HG03342 (cell line): ENCODE results near the gene DAW1.
"Not testable (repeated sequence)": the region's sequence is repeated elsewhere in the genome, so short reads cannot be mapped to it uniquely, and the experiment has no call there.

Source experiments
- ATAC-seq: cut with Tn5 transposase; IDR thresholded peaks from one replicate; pipeline ENCODE4 v1.9.1; 2021; ENCODE audit warnings: mild to moderate bottlenecking, moderate library complexity; ENCODE audit not compliant: unreplicated experiment

The DAW1 gene

DNA sequence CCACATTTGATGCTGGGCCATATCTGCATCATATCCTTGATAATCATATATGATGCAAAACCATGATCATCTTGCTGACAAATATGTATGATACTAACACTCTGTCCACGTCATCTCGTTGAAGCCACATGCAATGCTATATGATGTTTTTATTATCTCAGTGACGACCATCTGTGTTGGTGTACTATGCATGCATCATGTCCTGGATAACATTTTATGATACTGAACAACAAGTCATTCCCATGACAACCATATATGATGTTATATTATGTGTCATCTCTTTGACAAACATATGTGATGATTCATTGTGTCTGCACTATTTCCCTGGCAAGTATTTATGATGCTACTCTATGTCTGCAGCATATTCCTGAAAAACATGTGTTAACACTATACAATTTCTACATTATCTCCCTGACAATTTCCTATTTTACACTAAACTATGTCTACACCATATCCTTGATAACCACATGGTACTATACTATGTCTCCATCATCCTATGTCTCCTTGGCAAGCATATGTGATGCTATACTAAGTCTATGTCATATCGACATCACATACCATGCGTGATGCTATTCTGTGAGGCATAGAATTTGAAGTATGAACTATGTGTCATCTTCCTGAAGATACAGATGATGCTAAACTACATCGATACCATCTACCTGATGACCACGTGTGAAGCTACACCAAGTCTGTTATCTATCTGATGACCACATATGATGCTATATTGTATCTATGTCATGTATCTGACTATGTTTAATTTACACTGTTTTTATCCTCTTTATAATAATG is 37.0 kb downstream of the DAW1 start:
- ATAC-seq, result no peak

DNA sequence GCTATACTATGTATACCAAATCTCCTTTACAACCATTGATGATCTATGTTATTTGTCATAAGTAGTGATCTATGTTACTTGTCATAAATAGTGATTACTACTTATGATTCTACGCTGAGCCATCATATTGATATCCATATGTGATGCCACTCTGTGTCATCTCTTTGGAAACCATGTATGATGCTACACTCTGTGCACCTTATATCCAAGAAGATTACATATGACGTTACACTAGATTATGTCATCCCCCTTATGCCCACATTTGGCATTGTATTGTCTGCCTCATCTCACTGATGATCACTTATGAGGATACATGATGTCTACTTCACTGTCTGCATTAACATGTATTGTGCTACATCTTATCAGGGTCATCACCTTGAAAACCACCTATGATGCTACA is 42.9 kb downstream of the DAW1 start:
- no peak for ATAC-seq

DNA sequence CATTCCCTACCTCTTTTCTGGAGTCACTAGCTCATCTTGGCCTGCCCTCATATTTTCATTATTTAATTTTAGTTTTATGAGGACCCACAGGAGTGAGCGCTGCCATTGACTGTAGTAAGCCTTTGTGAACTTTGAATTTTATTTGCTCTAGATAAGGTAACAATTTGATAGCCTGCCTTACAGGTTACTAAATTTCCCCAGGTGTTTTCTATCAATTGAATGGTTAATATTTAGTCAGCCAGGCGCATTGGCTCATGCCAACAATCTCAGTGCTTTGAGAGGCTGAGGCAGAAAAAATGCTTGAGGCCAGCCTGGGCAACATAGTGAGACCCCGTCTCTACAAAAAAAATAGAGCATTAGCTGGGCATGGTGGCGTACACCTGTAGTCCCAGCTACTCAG is 50.2 kb downstream of the DAW1 start:
- ATAC-seq, result no peak

DNA sequence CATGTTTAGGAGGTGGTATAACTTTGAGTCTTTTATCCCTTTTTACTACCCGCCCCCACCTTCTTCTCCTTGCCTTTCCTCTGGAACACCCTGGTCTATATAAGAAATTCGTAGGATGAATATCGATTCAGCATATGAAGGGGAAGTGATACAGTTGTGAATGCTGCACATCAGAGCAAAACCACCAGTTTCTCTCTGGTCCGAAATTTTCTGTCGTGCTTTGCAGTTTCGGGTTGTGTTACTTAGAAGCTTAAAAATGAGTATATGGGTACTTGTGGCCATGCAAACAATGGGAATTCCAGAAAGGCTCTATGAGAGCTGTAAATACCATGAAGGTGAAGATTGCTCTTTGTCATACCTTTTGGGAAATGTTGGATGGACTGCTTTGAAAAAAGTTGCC is 60.6 kb downstream of the DAW1 start:
- ATAC-seq, result no peak

DNA sequence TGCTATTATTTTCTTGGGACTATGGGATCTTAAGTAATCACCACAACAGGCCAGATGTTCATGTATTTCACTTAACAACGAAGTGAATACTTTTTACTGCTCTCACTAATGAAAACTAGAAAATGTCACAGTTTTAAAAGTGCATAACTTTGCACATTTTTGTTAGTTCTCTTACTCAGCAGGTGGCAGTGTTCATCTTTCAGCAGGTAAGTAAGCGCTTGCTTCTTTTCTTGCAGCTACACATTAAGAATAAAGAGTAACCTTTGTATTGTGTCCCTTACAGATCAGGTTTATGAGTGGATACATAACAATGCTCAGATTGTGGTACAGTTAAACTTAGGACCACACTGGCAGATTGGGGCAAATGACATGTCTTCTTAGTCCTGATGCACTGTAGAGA is 61.0 kb downstream of the DAW1 start:
- no peak for ATAC-seq

DNA sequence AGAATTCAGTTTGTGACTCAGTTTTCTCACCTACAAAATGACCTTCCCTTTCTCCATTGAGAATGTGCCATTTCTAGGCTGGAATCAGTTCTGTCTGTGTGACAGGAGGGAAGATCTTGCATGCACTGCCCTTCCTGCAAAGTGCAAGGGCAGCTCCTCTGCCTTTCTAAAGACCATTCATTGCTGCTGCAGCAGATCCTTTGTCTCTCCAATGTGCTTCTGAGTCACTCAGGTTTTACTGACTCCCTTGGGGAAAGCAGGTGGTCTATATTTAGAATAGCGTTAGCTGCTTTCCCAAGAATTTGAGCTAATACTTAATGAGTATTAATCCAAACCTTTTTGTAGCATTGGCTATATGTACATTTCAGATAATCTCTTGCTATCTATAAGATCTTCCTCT is 62.5 kb downstream of the DAW1 start:
- ATAC-seq, result no peak

DNA sequence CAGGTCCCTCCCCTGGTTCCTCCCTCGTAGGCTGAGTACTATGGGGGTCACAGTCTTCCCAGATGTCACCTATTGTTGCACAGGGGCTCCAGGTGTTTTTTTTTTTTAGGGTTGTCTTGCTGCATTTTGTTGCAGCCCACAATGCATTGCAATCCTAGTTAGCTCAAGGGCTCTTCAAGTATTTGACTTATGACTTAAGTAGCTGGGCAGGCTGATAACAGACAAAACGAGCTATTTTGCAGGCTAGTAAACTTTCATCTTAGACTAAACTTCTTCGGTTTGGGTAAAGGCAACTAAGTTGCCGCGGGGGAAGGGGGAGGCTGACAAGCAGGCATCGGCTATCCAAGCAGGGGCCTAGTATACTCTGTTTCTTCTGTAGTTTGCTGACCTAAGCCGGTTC is 64.8 kb downstream of the DAW1 start:
- ATAC-seq, result not testable (repeated sequence)

DNA sequence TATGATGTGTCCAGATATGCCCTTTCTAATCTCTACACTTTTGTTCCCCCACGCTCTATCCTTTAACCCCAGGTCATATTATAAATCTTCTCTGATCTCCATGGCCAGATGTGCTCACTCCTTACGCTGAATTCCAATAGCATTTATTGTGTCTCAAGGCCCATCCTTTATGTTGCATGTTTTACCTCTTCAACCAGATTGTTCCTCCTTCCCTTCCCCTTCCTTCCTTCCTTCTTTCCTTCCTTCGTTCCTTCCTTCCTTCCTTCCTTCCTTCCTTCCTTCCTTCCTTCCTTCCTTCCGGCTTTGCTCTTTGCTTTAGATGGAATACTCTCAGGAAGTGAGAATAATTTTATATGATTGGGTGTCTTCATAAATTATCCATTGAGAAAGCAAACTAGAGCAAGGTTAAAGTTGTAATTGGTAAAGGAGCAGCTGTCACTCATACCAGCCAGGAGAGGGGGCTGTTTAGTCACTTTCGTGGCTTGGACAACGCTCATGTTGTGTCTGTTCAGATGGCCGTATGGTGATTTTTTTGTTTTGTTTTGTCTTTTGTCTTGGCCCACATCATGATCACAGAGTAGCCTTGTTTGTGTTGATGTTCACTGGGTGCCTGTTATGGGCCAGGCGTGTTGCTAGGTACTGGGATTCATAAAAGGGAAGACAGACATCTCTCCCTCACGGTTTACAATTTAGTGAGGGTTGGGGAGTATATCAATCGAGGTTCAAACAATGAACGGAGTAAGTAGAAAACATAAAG is 68.0 kb downstream of the DAW1 start:
- ATAC-seq, result peak; percentile 58

DNA sequence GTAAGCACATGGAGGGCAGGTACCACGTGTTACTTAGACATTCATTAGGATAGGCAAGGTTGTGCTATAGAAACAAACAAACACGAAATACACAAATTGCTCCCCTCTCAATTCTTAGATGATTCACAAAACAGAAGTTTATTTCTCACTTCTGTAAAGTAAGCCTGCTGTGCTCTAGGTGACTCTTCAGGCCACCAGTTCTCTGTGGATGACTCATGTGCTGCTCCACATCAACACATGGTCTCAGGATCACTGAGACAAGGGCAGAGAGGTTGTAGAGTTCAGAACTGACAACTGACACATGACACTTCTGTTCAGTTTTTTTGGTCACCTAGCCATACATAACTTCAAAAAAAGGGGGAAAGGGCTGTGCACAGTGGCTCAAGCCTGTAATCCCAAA is 70.6 kb downstream of the DAW1 start:
- ATAC-seq, result peak; percentile 80

DNA sequence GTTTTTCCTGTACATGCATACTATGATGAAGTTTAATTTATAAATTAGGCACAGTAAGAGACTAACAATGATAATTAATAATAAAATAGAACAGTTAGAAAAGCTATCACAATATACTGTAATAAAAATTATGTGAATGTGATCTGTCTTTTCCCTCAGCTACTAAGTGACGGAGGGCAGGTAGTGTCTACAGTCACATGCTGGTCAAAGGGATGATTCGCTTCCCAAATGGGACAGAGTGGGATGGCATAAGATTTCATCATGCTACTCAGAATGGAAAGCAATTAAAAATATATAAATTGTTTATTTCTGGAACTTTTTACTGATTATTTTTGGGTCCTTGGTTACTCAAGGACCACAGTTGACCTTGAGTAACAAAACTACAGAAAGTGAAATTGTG is 71.5 kb downstream of the DAW1 start:
- ATAC-seq, result no peak

DNA sequence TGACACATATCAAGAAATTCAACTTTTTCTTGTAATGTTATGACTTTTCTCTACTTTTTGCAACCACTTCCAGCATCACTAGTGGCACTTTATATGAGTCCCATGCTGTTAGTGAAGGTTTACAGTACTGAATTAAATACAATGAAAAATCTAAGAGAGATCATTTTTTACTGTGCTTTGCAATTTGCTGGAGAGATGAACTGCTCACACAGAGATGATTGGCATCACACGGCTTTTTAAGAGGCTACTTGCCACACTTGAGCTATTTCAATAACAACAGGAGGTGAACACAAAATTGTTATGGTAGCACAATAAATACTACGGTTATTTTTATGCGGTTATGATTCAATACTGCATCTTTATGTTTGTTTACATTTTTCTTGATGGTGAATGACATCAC is 88.9 kb downstream of the DAW1 start:
- ATAC-seq, result no peak

DNA sequence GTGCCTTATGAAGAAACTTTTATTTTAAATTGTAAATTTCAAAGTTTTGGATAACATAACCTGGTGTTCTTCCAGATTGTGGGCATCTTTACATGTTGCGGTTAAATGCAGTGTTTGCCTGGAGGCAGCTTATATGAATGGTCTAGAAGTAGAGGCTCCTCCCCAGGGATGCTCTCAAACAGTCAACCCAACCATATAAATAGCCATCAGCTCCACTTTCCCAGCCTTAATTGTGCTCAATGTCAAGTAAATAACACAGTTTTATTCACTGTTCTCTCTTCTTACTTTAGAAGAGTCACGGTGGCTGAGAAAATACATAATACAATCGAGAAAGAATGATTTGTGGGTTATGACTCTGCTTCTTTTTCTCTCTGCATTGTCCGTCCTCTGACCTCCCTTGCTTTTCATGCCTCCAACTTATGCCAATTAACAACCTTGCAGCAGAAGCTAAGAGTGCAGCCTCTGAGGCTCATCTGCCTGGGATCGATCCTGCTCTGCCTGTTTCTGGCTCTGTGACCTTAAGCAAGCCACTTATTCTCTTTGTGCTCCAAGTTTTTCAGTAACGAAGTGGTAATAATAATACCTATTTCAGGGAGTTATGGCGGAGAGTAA is 100.3 kb downstream of the DAW1 start:
- no peak for ATAC-seq

DNA sequence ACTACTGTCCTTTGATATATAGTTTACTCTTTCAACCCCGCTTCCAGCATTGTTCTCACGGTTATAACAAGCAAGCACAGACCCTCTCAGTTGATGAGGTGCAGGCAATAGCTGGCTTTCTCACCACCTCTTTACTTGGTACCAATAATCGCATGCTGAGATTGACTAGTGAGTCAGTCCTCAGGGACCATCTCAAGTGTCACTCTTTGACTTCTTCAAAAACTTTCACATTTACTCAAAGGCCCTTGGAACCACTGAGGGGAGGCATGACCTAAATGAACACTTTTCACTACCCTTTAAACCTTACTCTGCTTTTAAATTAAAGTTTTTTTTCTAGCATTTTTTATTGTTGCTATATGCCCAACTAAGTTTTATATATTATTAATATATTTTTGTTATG is 101.8 kb downstream of the DAW1 start:
- ATAC-seq, result no peak
